ENCODE measurements around the gene TRIM47.

DNA sequence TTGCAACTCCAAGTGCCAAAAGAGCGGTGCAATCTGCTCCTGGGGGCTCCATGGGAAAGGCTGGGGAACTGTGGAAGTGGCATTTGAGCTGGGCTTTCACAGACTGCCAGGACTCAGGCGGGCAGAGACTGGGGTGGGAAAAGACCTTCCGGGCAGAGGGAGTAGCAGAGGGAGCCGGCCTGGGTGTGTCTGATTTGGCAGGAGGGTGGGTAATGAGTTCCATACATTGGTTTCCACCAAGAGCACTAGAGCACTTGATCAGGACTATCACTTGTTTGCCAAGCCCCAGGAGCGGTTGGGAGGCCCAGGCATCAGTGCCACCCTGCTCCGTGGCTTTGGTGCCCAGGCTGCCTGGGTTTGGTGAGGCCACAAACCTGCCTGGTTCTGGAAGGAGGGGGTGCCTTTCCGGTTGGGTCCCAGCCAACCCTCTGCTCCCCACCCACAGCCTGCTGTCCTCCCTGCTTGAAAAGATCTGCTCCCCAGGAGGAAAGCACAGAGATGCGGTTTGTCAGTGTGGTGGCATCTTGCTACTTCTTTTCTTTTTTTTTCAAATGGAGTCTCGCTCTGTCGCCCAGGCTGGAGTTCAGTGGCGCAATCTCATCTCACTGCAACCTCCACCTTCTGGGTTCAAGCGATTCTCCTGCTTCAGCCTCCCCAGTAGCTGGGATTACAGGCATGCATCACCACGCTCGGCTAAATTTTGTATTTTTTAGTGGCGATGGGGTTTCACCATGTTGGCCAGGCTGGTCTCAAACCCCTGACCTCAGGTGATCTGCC lies 3.5 kb upstream of the TRIM47 start:
- no peak for TF ChIP-seq POLR2AphosphoS5 (IDR thresholded peaks at IDR 0.05; ENCODE audit: low read depth, low read length)
- TF ChIP-seq, protein P1, sequence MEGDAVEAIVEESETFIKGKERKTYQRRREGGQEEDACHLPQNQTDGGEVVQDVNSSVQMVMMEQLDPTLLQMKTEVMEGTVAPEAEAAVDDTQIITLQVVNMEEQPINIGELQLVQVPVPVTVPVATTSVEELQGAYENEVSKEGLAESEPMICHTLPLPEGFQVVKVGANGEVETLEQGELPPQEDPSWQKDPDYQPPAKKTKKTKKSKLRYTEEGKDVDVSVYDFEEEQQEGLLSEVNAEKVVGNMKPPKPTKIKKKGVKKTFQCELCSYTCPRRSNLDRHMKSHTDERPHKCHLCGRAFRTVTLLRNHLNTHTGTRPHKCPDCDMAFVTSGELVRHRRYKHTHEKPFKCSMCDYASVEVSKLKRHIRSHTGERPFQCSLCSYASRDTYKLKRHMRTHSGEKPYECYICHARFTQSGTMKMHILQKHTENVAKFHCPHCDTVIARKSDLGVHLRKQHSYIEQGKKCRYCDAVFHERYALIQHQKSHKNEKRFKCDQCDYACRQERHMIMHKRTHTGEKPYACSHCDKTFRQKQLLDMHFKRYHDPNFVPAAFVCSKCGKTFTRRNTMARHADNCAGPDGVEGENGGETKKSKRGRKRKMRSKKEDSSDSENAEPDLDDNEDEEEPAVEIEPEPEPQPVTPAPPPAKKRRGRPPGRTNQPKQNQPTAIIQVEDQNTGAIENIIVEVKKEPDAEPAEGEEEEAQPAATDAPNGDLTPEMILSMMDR (IDR thresholded peaks at IDR 0.05), result no peak
